GM12875 (cell line): Measurements from ENCODE around the gene AREL1.
"Not testable (repeated sequence)": the region's sequence is repeated elsewhere in the genome, so short reads cannot be mapped to it uniquely, and the experiment has no call there.

Experiments
- H3K4me3 ChIP-seq: one replicate; pipeline ENCODE4 v1.5.1; 2011; ENCODE audit warnings: low read depth, low read length, control low read depth
- CTCF ChIP-seq: IDR thresholded peaks from 2 replicates; pipeline ENCODE4 v1.5.1; 2011; ENCODE audit warnings: low read depth, mild to moderate bottlenecking, control low read depth, inconsistent platforms, low read length, moderate library complexity, borderline replicate concordance; ENCODE audit not compliant: insufficient read depth

AREL1 gene, protein sequence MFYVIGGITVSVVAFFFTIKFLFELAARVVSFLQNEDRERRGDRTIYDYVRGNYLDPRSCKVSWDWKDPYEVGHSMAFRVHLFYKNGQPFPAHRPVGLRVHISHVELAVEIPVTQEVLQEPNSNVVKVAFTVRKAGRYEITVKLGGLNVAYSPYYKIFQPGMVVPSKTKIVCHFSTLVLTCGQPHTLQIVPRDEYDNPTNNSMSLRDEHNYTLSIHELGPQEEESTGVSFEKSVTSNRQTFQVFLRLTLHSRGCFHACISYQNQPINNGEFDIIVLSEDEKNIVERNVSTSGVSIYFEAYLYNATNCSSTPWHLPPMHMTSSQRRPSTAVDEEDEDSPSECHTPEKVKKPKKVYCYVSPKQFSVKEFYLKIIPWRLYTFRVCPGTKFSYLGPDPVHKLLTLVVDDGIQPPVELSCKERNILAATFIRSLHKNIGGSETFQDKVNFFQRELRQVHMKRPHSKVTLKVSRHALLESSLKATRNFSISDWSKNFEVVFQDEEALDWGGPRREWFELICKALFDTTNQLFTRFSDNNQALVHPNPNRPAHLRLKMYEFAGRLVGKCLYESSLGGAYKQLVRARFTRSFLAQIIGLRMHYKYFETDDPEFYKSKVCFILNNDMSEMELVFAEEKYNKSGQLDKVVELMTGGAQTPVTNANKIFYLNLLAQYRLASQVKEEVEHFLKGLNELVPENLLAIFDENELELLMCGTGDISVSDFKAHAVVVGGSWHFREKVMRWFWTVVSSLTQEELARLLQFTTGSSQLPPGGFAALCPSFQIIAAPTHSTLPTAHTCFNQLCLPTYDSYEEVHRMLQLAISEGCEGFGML

GRCh38 chr14:74712499-74713394 is at the start of gene AREL1, which contains the start of gene FCF1:
Gene AREL1 (minus strand): TSS chr14:74713080. CDS start chr14:74685615, 27,465 bp downstream.
Gene FCF1 (plus strand): TSS chr14:74713144. CDS start chr14:74713198, 54 bp downstream.
- no peak for TF ChIP-seq CTCF
- H3K4me3 ChIP-seq: peak within 1 kb of the TSS; percentile 87

GRCh38 chr14:74758505-74758904 is 45.6 kb upstream of the AREL1 start:
- not testable (repeated sequence) for H3K4me3 ChIP-seq

GRCh38 chr14:74756326-74756725 is 43.4 kb upstream of the AREL1 start:
- no peak for TF ChIP-seq CTCF
- H3K4me3 ChIP-seq: no peak overlapping the region

GRCh38 chr14:74754899-74755298 is 42.0 kb upstream of the AREL1 start:
- H3K4me3 ChIP-seq: no peak overlapping the region
- TF ChIP-seq CTCF: no peak

GRCh38 chr14:74754157-74754556 is 41.3 kb upstream of the AREL1 start:
- no peak for TF ChIP-seq CTCF

GRCh38 chr14:74747237-74747636 is 34.4 kb upstream of the AREL1 start:
- no peak overlapping the region for H3K4me3 ChIP-seq
- TF ChIP-seq CTCF: no peak

More at GRCh38 chr14:74754157-74754556, 41.3 kb upstream of the AREL1 start:
- no peak overlapping the region for H3K4me3 ChIP-seq
